Measurements from ENCODE around the gene MATR3.
A peak's percentile ranks its signal among the peaks of the same experiment; 100 is the strongest.
"Not testable (repeated sequence)": the region's sequence is repeated elsewhere in the genome, so short reads cannot be mapped to it uniquely, and the experiment has no call there.

MATR3 gene

GRCh38 chr5:139306197-139306596 lies 12.7 kb downstream of the MATR3 start:
- H3K9me2 ChIP-seq (replicated peaks; ENCODE audit: insufficient read depth, low read length), result no peaks in the 10 kb centered on the region
- no peak for TF ChIP-seq CTCF (IDR thresholded peaks at IDR 0.05; ENCODE audit: insufficient read depth, low read length, poor library complexity, severe bottlenecking)
- no peak for TF ChIP-seq EZH2phosphoT487 (conservative IDR thresholded peaks at IDR 0.05; ENCODE audit: low read length)
- H3F3A ChIP-seq (ENCODE audit: insufficient read depth), result peaks cover 55% of the 10 kb centered on the region
- H4K20me1 ChIP-seq (ENCODE audit: low read depth, low read length), result peaks cover 90% of the 10 kb centered on the region
- no peak overlapping the region for H3K9ac ChIP-seq (ENCODE audit: low read length)
- H3K9me3 ChIP-seq (ENCODE audit: insufficient read depth, low read length), result no peaks in the 10 kb centered on the region
- H3K4me2 ChIP-seq (ENCODE audit: low read depth, low read length, poor library complexity, severe bottlenecking), result peak overlapping the region; percentile 47
- H2AFZ ChIP-seq (ENCODE audit: low read depth, low read length, severe bottlenecking), result no peak overlapping the region
- no peaks in the 10 kb centered on the region for H3K27me3 ChIP-seq (ENCODE audit: low read length)
- peaks cover 7% of the 10 kb centered on the region; the same call in 1 of the 2 replicates for H3K36me3 ChIP-seq (ENCODE audit: low read length)
- H3K79me2 ChIP-seq (ENCODE audit: insufficient read depth, low read length), result peaks cover 100% of the 10 kb centered on the region
- H3K27ac ChIP-seq (ENCODE audit: low read depth, low read length), result peak overlapping the region; percentile 2; the same call in 1 of the 2 replicates
- H3K4me3 ChIP-seq (ENCODE audit: insufficient read depth, low read length, poor library complexity, severe bottlenecking), result no peak overlapping the region

GRCh38 chr5:139306628-139307379 lies 13.3 kb downstream of the MATR3 start:
- Histone ChIP-seq H3K36me3 (ENCODE audit: low read length) (peaks cover 10% of the 10 kb centered on the region; the same call in 1 of the 2 replicates), H3K9me2 (replicated peaks; ENCODE audit: insufficient read depth, low read length) (no peaks in the 10 kb centered on the region), H3K9ac (ENCODE audit: low read length) (no peak overlapping the region), H3K79me2 (ENCODE audit: insufficient read depth, low read length) (peaks cover 100% of the 10 kb centered on the region), H3K9me3 (ENCODE audit: insufficient read depth, low read length) (no peaks in the 10 kb centered on the region), H3K4me3 (ENCODE audit: insufficient read depth, low read length, poor library complexity, severe bottlenecking) (no peak overlapping the region), H3K4me2 (ENCODE audit: low read depth, low read length, poor library complexity, severe bottlenecking) (peak overlapping the region; percentile 47), H3F3A (ENCODE audit: insufficient read depth) (peaks cover 55% of the 10 kb centered on the region), H3K27me3 (ENCODE audit: low read length) (no peaks in the 10 kb centered on the region), H4K20me1 (ENCODE audit: low read depth, low read length) (peaks cover 90% of the 10 kb centered on the region), H2AFZ (ENCODE audit: low read depth, low read length, severe bottlenecking) (no peak overlapping the region), H3K27ac (ENCODE audit: low read depth, low read length) (no peak overlapping the region)
- no peak for TF ChIP-seq CTCF (IDR thresholded peaks at IDR 0.05; ENCODE audit: insufficient read depth, low read length, poor library complexity, severe bottlenecking)
- no peak for TF ChIP-seq EZH2phosphoT487 (conservative IDR thresholded peaks at IDR 0.05; ENCODE audit: low read length)

GRCh38 chr5:139308797-139309196 lies 15.3 kb downstream of the MATR3 start:
- H3K9me2 ChIP-seq (replicated peaks; ENCODE audit: insufficient read depth, low read length), result no peaks in the 10 kb centered on the region
- TF ChIP-seq CTCF (IDR thresholded peaks at IDR 0.05; ENCODE audit: insufficient read depth, low read length, poor library complexity, severe bottlenecking) (no peak), EZH2phosphoT487 (conservative IDR thresholded peaks at IDR 0.05; ENCODE audit: low read length) (no peak)
- H3K79me2 ChIP-seq (ENCODE audit: insufficient read depth, low read length), result peaks cover 100% of the 10 kb centered on the region
- no peak overlapping the region for H3K9ac ChIP-seq (ENCODE audit: low read length)
- no peak overlapping the region for H3K4me2 ChIP-seq (ENCODE audit: low read depth, low read length, poor library complexity, severe bottlenecking)
- no peak overlapping the region for H2AFZ ChIP-seq (ENCODE audit: low read depth, low read length, severe bottlenecking)
- peaks cover 95% of the 10 kb centered on the region for H4K20me1 ChIP-seq (ENCODE audit: low read depth, low read length)
- H3K27ac ChIP-seq (ENCODE audit: low read depth, low read length), result no peak overlapping the region
- H3K9me3 ChIP-seq (ENCODE audit: insufficient read depth, low read length), result no peaks in the 10 kb centered on the region
- peaks cover 17% of the 10 kb centered on the region for H3K36me3 ChIP-seq (ENCODE audit: low read length)
- H3K4me3 ChIP-seq (ENCODE audit: insufficient read depth, low read length, poor library complexity, severe bottlenecking), result no peak overlapping the region
- no peaks in the 10 kb centered on the region for H3K27me3 ChIP-seq (ENCODE audit: low read length)
- peaks cover 59% of the 10 kb centered on the region for H3F3A ChIP-seq (ENCODE audit: insufficient read depth)

- not testable (repeated sequence) for H2AFZ ChIP-seq (ENCODE audit: low read depth, low read length, severe bottlenecking); H3K4me3 ChIP-seq (ENCODE audit: insufficient read depth, low read length, poor library complexity, severe bottlenecking); H3K9ac ChIP-seq (ENCODE audit: low read length); H3K27me3 ChIP-seq (ENCODE audit: low read length); H3K9me3 ChIP-seq (ENCODE audit: insufficient read depth, low read length); H3K4me2 ChIP-seq (ENCODE audit: low read depth, low read length, poor library complexity, severe bottlenecking); H3K9me2 ChIP-seq (replicated peaks; ENCODE audit: insufficient read depth, low read length); H3K27ac ChIP-seq (ENCODE audit: low read depth, low read length)
- Histone ChIP-seq H3K79me2 (ENCODE audit: insufficient read depth, low read length) (peaks cover 100% of the 10 kb centered on the region), H3F3A (ENCODE audit: insufficient read depth) (peaks cover 61% of the 10 kb centered on the region), H4K20me1 (ENCODE audit: low read depth, low read length) (peaks cover 95% of the 10 kb centered on the region), H3K36me3 (ENCODE audit: low read length) (peaks cover 35% of the 10 kb centered on the region)
Observed at GRCh38 chr5:139310715-139311186, 17.2 kb downstream of the MATR3 start.
